B cell (primary cell): ENCODE measurements around the gene ARL4A. TPM values are rescaled to one million over a fixed set of nuclear protein-coding genes. Genes with fewer than 3 reads are reported as not detected.

Experiments used
- ATAC-seq: fragments of 200-7000 bp; cut with Tn5 transposase; one replicate; pipeline ENCODE4 v1.10.0; 2021; ENCODE audit warnings: low read depth, mild to moderate bottlenecking, moderate number of reproducible peaks, moderate library complexity
- CTCF ChIA-PET: fragments of 350-600 bp; sonication (Branson Sonifier 250); formaldehyde crosslinking; loops from one replicate; lab custom pipeline; 2021; ENCODE audit warnings: antibody characterized with exemption, inconsistent platforms; lab: Charles Lee
- POLR2A ChIA-PET: fragments of 350-600 bp; sonication (Branson Sonifier 250); formaldehyde crosslinking; loops from one replicate; lab custom pipeline; 2021; ENCODE audit warnings: antibody characterized with exemption; lab: Charles Lee
- DNase-seq: peaks from one replicate; pipeline ENCODE4 v3.0.0; 2013
- H2AFZ ChIP-seq: 2 replicates; pipeline ENCODE4 v1.6.1; 2012; ENCODE audit warnings: mild to moderate bottlenecking, low read depth, low read length; ENCODE audit not compliant: insufficient read depth, poor library complexity, severe bottlenecking
- H3K27ac ChIP-seq, 2 donors: 1 replicate in 1 of 2; 2 replicates in 1 of 2; pipeline ENCODE4 v1.5.1; 2012 to 2013; ENCODE audit warnings: low read length in 2 of 2, mild to moderate bottlenecking in 2 of 2, moderate library complexity in 1 of 2
- H3K27me3 ChIP-seq, 4 experiments: fragments of 200-600 bp in 1 of 4; sonication (generic) in 1 of 4; replicated peaks in 1 of 4; 1 replicate in 2 of 4; 2 replicates in 2 of 4; pipeline versions ENCODE4 v1.6.1 to v1.7.0; 2013 to 2016; ENCODE audit warnings: low read length in 3 of 4, mild to moderate bottlenecking in 2 of 4, mixed read lengths in 1 of 4, moderate library complexity in 1 of 4; ENCODE audit not compliant: insufficient read depth in 4 of 4, control insufficient read depth in 3 of 4; ENCODE audit errors: control extremely low read depth in 1 of 4
- H3K36me3 ChIP-seq, 2 experiments: replicated peaks in 1 of 2; 1 replicate in 1 of 2; 2 replicates in 1 of 2; pipeline versions ENCODE4 v1.6.1 to v1.7.1; 2013; ENCODE audit warnings: low read length in 1 of 2; ENCODE audit not compliant: insufficient read depth in 2 of 2, control insufficient read depth in 1 of 2; ENCODE audit errors: control extremely low read depth in 1 of 2, extremely low read depth in 1 of 2
- H3K4me1 ChIP-seq, 2 donors: fragments of 200-600 bp in 1 of 2; sonication (generic) in 1 of 2; 1 replicate in 1 of 2; 2 replicates in 1 of 2; pipeline versions ENCODE4 v1.5.1 to v1.6.1; 2013 to 2017; ENCODE audit warnings: low read length in 2 of 2; ENCODE audit not compliant: control insufficient read depth in 2 of 2, insufficient read depth in 2 of 2
- H3K4me2 ChIP-seq: replicated peaks from 2 replicates; pipeline ENCODE3; 2012; ENCODE audit warnings: mild to moderate bottlenecking, low read depth, low read length; ENCODE audit not compliant: poor library complexity, severe bottlenecking
- H3K4me3 ChIP-seq, 5 experiments: fragments of 200-600 bp in 1 of 5; sonication (generic) in 1 of 5; 1 replicate in 3 of 5; 2 replicates in 2 of 5; pipeline versions ENCODE4 v1.5.1 to v1.7.0; 2011 to 2016; ENCODE audit warnings: low read length in 4 of 5, mild to moderate bottlenecking in 4 of 5, low read depth in 2 of 5, control low read depth in 1 of 5, moderate library complexity in 1 of 5; ENCODE audit not compliant: insufficient read depth in 1 of 5; ENCODE audit errors: control extremely low read depth in 1 of 5, extremely low read depth in 1 of 5
- H3K79me2 ChIP-seq: fragments of 200-600 bp; sonication (generic); one replicate; pipeline ENCODE4 v1.6.0; 2016; ENCODE audit warnings: low read length; ENCODE audit not compliant: control insufficient read depth, insufficient read depth
- H3K9ac ChIP-seq: fragments of 200-600 bp; sonication (generic); 2 replicates; pipeline ENCODE4 v1.6.1; 2017; ENCODE audit warnings: mild to moderate bottlenecking, low read length, moderate library complexity
- H3K9me3 ChIP-seq, 3 donors: one replicate each; pipeline versions ENCODE4 v1.6.1 to v1.7.1; 2013; ENCODE audit warnings: low read length in 2 of 3; ENCODE audit not compliant: control insufficient read depth in 2 of 3, insufficient read depth in 1 of 3; ENCODE audit errors: control extremely low read depth in 1 of 3
- H4K20me1 ChIP-seq: 2 replicates; pipeline ENCODE4 v1.6.0; 2012; ENCODE audit warnings: mild to moderate bottlenecking, low read length; ENCODE audit not compliant: insufficient read depth, control insufficient read depth, poor library complexity, severe bottlenecking
- H3K27ac Mint-ChIP-seq: one replicate; pipeline ENCODE4 v1.8.0; 2021; ENCODE audit warnings: mixed read lengths
- H3K27me3 Mint-ChIP-seq: one replicate; pipeline ENCODE4 v1.8.0; 2021; ENCODE audit warnings: mixed read lengths
- H3K4me1 Mint-ChIP-seq: one replicate; pipeline ENCODE4 v1.8.0; 2021; ENCODE audit warnings: mixed read lengths
- H3K4me3 Mint-ChIP-seq: one replicate; pipeline ENCODE4 v1.8.0; 2021; ENCODE audit warnings: mixed read lengths
- H3K9me3 Mint-ChIP-seq: one replicate; pipeline ENCODE4 v1.8.0; 2022; ENCODE audit warnings: mixed read lengths; ENCODE audit not compliant: insufficient read depth
- EZH2 ChIP-seq: IDR thresholded peaks from 2 replicates; pipeline ENCODE4 v1.6.1; 2012; ENCODE audit warnings: borderline replicate concordance, low read depth, mild to moderate bottlenecking, moderate library complexity, low read length; ENCODE audit not compliant: insufficient read depth, poor library complexity, severe bottlenecking
- WGBS: methylation state at CpG from one replicate; pipeline ENCODE4 v1.1.5; 2013; ENCODE audit warnings: missing lambda C conversion rate; ENCODE audit not compliant: insufficient coverage; 5-methylcytosine and 5-hydroxymethylcytosine counted together
- intact Hi-C: fragments of 100-400 bp; cut with micrococcal nuclease; formaldehyde crosslinking; loops from one replicate; pipeline ENCODE4 v1.10.0; 2022
- polyA plus RNA-seq: library from polyadenylated mRNA; depleted of rRNA; stranded (reverse); fragments of >200 nt; gene quantifications from 2 replicates; pipeline ENCODE4 v1.2.3, GENCODE V29; 2012
- total RNA-seq, 2 donors: library from RNA; stranded (reverse); fragments of 120-200 nt in 1 of 2; gene quantifications; 1 replicate in 1 of 2; 2 replicates in 1 of 2; pipeline versions ENCODE4 v1.2.3 to v1.2.4, GENCODE V29; 2013 to 2022
- TF ChIP-seq, protein P1 (sequence below): fragments of 200-600 bp; IDR thresholded peaks from one replicate; pipeline ENCODE4 v1.8.0; 2022; ENCODE audit warnings: antibody characterized with exemption, mild to moderate bottlenecking

ARL4A gene
- total and polyA plus RNA-seq, 2 donors (not counting 1 experiment from before 2014, with no cell fraction given): 14.2 to 100 TPM

DNA sequence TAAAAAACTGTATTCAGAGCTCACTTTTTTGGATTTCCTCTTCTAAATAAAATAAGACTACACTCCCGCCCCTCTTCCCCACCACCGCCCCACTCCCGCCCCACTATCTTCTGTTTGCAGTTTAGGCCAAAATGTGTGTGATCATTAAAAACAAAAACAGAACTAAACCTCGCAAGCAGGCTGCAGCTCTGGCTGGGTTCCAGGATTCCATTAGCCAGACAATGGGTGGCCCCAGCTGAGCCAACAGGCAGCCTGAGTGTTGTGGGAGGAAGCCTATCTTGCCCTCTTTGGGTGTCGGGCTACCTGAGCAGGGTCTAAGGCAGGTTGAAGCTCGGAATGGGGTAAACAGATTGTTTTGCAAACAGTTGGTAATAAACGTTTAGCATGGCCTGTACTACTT is 41.7 kb downstream of the ARL4A start:
- ChIA-PET CTCF (no interaction called here), POLR2A (no interaction called here)
- Mint-ChIP-seq H3K4me3 (no peak overlapping the region), H3K4me1 (peaks cover 6% of the 10 kb centered on the region), H3K9me3 (no peaks in the 10 kb centered on the region), H3K27me3 (peaks cover 3% of the 10 kb centered on the region), H3K27ac (no peak overlapping the region)
- Histone ChIP-seq H3K27ac (no peak overlapping the region), H3K4me2 (no peak overlapping the region), H3K9me3 (no peaks in the 10 kb centered on the region), H3K4me3 (no peak overlapping the region), H3K79me2 (no peaks in the 10 kb centered on the region), H3K9ac (no peak overlapping the region), H3K36me3 (no peaks in the 10 kb centered on the region), H4K20me1 (no peaks in the 10 kb centered on the region), H3K4me1 (peaks cover 7 to 8% of the 10 kb centered on the region in 2 donors), H3K27me3 (peaks cover 0 to 4% (median 0%) of the 10 kb centered on the region in 4 experiments), H2AFZ (no peak overlapping the region)
- intact Hi-C loops: no loop called here
- WGBS: 40% methylated on average over 1 of the region's 7 CpGs
- TF ChIP-seq, protein P1, sequence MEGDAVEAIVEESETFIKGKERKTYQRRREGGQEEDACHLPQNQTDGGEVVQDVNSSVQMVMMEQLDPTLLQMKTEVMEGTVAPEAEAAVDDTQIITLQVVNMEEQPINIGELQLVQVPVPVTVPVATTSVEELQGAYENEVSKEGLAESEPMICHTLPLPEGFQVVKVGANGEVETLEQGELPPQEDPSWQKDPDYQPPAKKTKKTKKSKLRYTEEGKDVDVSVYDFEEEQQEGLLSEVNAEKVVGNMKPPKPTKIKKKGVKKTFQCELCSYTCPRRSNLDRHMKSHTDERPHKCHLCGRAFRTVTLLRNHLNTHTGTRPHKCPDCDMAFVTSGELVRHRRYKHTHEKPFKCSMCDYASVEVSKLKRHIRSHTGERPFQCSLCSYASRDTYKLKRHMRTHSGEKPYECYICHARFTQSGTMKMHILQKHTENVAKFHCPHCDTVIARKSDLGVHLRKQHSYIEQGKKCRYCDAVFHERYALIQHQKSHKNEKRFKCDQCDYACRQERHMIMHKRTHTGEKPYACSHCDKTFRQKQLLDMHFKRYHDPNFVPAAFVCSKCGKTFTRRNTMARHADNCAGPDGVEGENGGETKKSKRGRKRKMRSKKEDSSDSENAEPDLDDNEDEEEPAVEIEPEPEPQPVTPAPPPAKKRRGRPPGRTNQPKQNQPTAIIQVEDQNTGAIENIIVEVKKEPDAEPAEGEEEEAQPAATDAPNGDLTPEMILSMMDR: no peak
- TF ChIP-seq EZH2: no peak
- DNase-seq (no peak), ATAC-seq (no peak)

DNA sequence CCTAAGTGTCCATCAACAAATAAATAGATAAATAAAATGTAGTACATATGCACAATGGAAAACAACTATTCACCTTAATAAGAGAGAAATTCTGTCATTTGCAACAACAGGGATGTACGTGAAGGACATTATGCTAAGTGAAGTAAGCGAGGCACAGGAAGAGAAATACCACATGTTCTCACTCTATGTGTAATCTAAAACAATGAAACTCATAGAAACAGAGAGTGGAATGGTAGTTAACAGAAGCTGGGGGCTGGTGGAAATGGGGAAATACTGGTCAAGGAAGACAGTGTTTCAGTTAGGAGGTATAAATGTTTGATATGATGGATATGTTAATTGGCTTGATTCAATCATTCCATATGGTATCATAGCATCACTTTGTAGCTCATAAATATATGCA is 43.1 kb downstream of the ARL4A start:
- no peak overlapping the region for H3K4me2 ChIP-seq
- ATAC-seq (no peak), DNase-seq (no peak)
- Mint-ChIP-seq H3K9me3 (no peaks in the 10 kb centered on the region), H3K27ac (no peak overlapping the region), H3K4me1 (peaks cover 6% of the 10 kb centered on the region), H3K4me3 (no peak overlapping the region), H3K27me3 (peaks cover 3% of the 10 kb centered on the region)
- no peaks in the 10 kb centered on the region for H3K9me3 ChIP-seq
- WGBS: no CpG with 5 or more reads among the region's 2 CpGs
- H2AFZ ChIP-seq: no peak overlapping the region
- TF ChIP-seq EZH2: no peak
- TF ChIP-seq, protein P1: no peak
- CTCF ChIA-PET: no interaction called here
- peaks cover 7 to 8% of the 10 kb centered on the region in 2 donors for H3K4me1 ChIP-seq
- no peak overlapping the region for H3K9ac ChIP-seq
- H3K4me3 ChIP-seq: no peak overlapping the region
- no peak overlapping the region for H3K27ac ChIP-seq
- intact Hi-C loops: no loop called here
- H3K79me2 ChIP-seq: no peaks in the 10 kb centered on the region
- POLR2A ChIA-PET: no interaction called here
- H3K27me3 ChIP-seq: peaks cover 0 to 4% (median 0%) of the 10 kb centered on the region in 4 experiments
- no peaks in the 10 kb centered on the region for H3K36me3 ChIP-seq
- H4K20me1 ChIP-seq: no peaks in the 10 kb centered on the region
